A549 (cell line): ENCODE measurements around the gene RPL10. TPM values are rescaled to one million over a fixed set of nuclear protein-coding genes. Genes with fewer than 3 reads are reported as not detected.

Experiments used
- ATAC-seq, 2 experiments: fragments of 200-7000 bp in 1 of 2; fragments of >200 bp in 1 of 2; cut with Nextera tagmentation in 1 of 2; cut with Tn5 transposase in 1 of 2; 3 replicates each; pipeline versions ENCODE4 v1.8.0 to v1.9.1; 2018 to 2020; ENCODE audit warnings: mild to moderate bottlenecking in 1 of 2, moderate library complexity in 1 of 2
- CTCF ChIA-PET: fragments of 300-600 bp; sonication (Branson Sonifier 250); formaldehyde crosslinking; extraction: SDS; loops from one replicate; lab custom pipeline; 2021; ENCODE audit warnings: antibody characterized with exemption, inconsistent platforms; lab: Yijun Ruan, JAX
- POLR2A ChIA-PET: fragments of 350-600 bp; formaldehyde crosslinking; extraction: SDS; loops from one replicate; lab custom pipeline; 2021; ENCODE audit warnings: antibody characterized with exemption, inconsistent platforms; lab: Yijun Ruan, JAX
- DNase-seq, 2 experiments: peaks; one replicate each; pipeline versions ENCODE4 v3.0.0 to v3.0.0-alpha.2; 2011 to 2016; ENCODE audit warnings: low read depth in 1 of 2, low spot score in 1 of 2
- FAIRE-seq: peaks from 2 replicates; lab custom pipeline; 2011; peaks lifted over from hg19 to GRCh38; lab: Jason Lieb, UNC
- H3K27ac ChIP-seq, 2 experiments: fragments of >200 bp; sonication (Bioruptor Twin); formaldehyde crosslinking; 3 replicates each; pipeline ENCODE4 v1.5.1; 2016 to 2017
- H3K4me1 ChIP-seq: fragments of >200 bp; sonication (Bioruptor Twin); formaldehyde crosslinking; 3 replicates; pipeline ENCODE4 v1.6.1; 2016
- H3K4me2 ChIP-seq: fragments of >200 bp; sonication (Bioruptor Twin); formaldehyde crosslinking; 3 replicates; pipeline ENCODE4 v1.6.1; 2016
- H3K4me3 ChIP-seq: fragments of >200 bp; sonication (Bioruptor Twin); formaldehyde crosslinking; 3 replicates; pipeline ENCODE4 v1.5.1; 2016
- H3K9me3 ChIP-seq: fragments of >200 bp; sonication (Bioruptor Twin); formaldehyde crosslinking; 3 replicates; pipeline ENCODE4 v1.6.1; 2016
- EHF ChIP-seq: fragments of 250-450 bp; sonication (Bioruptor Pico); IDR thresholded peaks from 2 replicates; pipeline ENCODE4 v1.5.0; 2020; ENCODE audit warnings: mild to moderate bottlenecking
- FOSL2 ChIP-seq, 2 experiments: fragments of 450-650 bp in 1 of 2; fragments of >200 bp in 1 of 2; sonication (Bioruptor Twin) in 1 of 2; formaldehyde crosslinking; IDR thresholded peaks; 2 replicates each; pipeline versions ENCODE4 v1.5.0 to v1.6.1; 2016 to 2020; ENCODE audit warnings: mild to moderate bottlenecking in 1 of 2, moderate library complexity in 1 of 2
- HMGXB4 ChIP-seq: fragments of 250-450 bp; sonication (Bioruptor Pico); IDR thresholded peaks from 2 replicates; pipeline ENCODE4 v1.5.0; 2021; ENCODE audit warnings: mild to moderate bottlenecking, moderate library complexity, borderline replicate concordance
- HOXB5 ChIP-seq: fragments of 250-450 bp; sonication (Bioruptor Pico); IDR thresholded peaks from 2 replicates; pipeline ENCODE4 v1.5.0; 2020; ENCODE audit warnings: mild to moderate bottlenecking, moderate library complexity
- JUN ChIP-seq, 2 experiments: fragments of >200 bp; sonication (Bioruptor Twin); formaldehyde crosslinking; IDR thresholded peaks; 2 replicates in 1 of 2; 3 replicates in 1 of 2; pipeline ENCODE4 v1.6.1; 2016 to 2017
- KDM1A ChIP-seq: fragments of 200-600 bp; sonication (generic); IDR thresholded peaks from 2 replicates; pipeline ENCODE4 v1.6.1; 2016; ENCODE audit warnings: low read depth, mild to moderate bottlenecking
- MAFK ChIP-seq: fragments of 450-650 bp; IDR thresholded peaks from 2 replicates; pipeline ENCODE4 v1.6.1; 2014; ENCODE audit not compliant: partially characterized antibody
- POLR2AphosphoS2 ChIP-seq: conservative IDR thresholded peaks from 2 replicates; pipeline ENCODE4 v1.6.1; 2012; ENCODE audit warnings: low read length, improper control_type of control experiment, inconsistent platforms
- TP53 ChIP-seq: fragments of 250-450 bp; sonication (Bioruptor Pico); IDR thresholded peaks from 2 replicates; pipeline ENCODE4 v1.5.0; 2021; ENCODE audit warnings: mild to moderate bottlenecking, moderate library complexity
- ZC3H11A ChIP-seq: fragments of 450-650 bp; IDR thresholded peaks from 2 replicates; pipeline ENCODE4 v1.6.1; 2014; ENCODE audit warnings: antibody characterized with exemption, mild to moderate bottlenecking
- WGBS: methylation state at CpG from one replicate; pipeline ENCODE4 v1.1.6; 2017; ENCODE audit errors: missing lambda C conversion rate; 5-methylcytosine and 5-hydroxymethylcytosine counted together
- polyA plus RNA-seq, 4 experiments: library from polyadenylated mRNA; depleted of rRNA in 3 of 4; stranded (reverse); fragments of >200 nt; fragmentation: RNase III in 1 of 4; extraction: RNeasy Plus Mini Kit Qiagen cat#74134 plus additional on column Dnase treatment in 1 of 4; gene quantifications; 2 replicates in 3 of 4; 3 replicates in 1 of 4; pipeline ENCODE4 v1.2.3, GENCODE V29; 2011 to 2017
- TF ChIP-seq, protein P1 (sequence below): fragments of >200 bp; sonication (Bioruptor Twin); formaldehyde crosslinking; IDR thresholded peaks from 2 replicates; pipeline ENCODE4 v1.6.1; 2016

Gene RPL10
- polyA plus RNA-seq, 2 of the 4 experiments (the other 2 are of a cell fraction), result 3,216 to 4,804 TPM

- Histone ChIP-seq H3K4me2 (no peak overlapping the region), H3K27ac (no peak overlapping the region), H3K4me1 (peaks cover 79% of the 10 kb centered on the region), H3K4me3 (no peak overlapping the region), H3K9me3 (no peaks in the 10 kb centered on the region)
- POLR2A ChIA-PET, result no interaction called here
- CTCF ChIA-PET, result no interaction called here
- DNase-seq, result no peak
- FAIRE-seq, result no peak
- WGBS, result 80% methylated on average over 3 of the region's 14 CpGs
- ATAC-seq, result no peak
- TF ChIP-seq FOSL2 (IDR thresholded peaks at IDR 0.05), result no peak
- TF ChIP-seq FOSL2 (CRISPR knock-in tag; IDR thresholded peaks at IDR 0.05), result no peak
- no peak for TF ChIP-seq TP53 (CRISPR knock-in tag)
- no peak for TF ChIP-seq MAFK
- TF ChIP-seq, protein P1, sequence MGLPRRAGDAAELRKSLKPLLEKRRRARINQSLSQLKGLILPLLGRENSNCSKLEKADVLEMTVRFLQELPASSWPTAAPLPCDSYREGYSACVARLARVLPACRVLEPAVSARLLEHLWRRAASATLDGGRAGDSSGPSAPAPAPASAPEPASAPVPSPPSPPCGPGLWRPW, result no peak
- TF ChIP-seq EHF (CRISPR knock-in tag), result no peak
These were observed 46.2 kb upstream of the RPL10 start for GRCh38 chrX:154352012-154352401.

DNA sequence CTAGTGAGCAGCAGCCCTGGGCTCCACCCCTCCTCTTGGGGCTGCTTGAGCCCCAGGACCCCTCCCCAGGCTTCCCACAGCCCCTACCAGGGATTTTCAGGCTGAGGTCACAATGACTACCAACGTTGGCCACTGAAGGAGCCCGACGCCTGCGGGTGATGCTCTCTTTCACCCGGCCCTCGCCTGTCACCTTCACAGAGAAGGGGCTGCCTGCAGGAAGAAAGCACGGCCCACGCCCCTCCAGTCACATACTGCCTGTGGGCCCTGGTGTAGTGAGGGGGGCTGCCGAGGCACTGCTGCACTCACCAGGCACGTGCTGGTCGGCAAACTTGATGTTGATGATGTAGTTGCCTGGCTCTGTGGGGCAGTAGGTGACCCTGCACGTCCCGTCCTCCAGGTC is 45.7 kb upstream of the RPL10 start:
- ChIA-PET CTCF (no interaction called here), POLR2A (no interaction called here)
- H3K4me3 ChIP-seq, result no peak overlapping the region
- 79% methylated on average over 5 of the region's 13 CpGs for WGBS
- H3K4me1 ChIP-seq, result peaks cover 75% of the 10 kb centered on the region
- H3K27ac ChIP-seq, result no peak overlapping the region
- TF ChIP-seq HMGXB4 (no peak), ZC3H11A (no peak), JUN (IDR thresholded peaks at IDR 0.05) (0 out of 5 replicates have a peak, but pooled peaks of 1 of the 2 experiments have one; percentile 13)
- TF ChIP-seq, protein P1, result no peak
- TF ChIP-seq, all 56 proteins: peak for 1
- FAIRE-seq (no peak), ATAC-seq (no peak), DNase-seq (peak in 1 of 2 experiments; percentile 16)
- no peaks in the 10 kb centered on the region for H3K9me3 ChIP-seq
- no peak overlapping the region for H3K4me2 ChIP-seq

DNA sequence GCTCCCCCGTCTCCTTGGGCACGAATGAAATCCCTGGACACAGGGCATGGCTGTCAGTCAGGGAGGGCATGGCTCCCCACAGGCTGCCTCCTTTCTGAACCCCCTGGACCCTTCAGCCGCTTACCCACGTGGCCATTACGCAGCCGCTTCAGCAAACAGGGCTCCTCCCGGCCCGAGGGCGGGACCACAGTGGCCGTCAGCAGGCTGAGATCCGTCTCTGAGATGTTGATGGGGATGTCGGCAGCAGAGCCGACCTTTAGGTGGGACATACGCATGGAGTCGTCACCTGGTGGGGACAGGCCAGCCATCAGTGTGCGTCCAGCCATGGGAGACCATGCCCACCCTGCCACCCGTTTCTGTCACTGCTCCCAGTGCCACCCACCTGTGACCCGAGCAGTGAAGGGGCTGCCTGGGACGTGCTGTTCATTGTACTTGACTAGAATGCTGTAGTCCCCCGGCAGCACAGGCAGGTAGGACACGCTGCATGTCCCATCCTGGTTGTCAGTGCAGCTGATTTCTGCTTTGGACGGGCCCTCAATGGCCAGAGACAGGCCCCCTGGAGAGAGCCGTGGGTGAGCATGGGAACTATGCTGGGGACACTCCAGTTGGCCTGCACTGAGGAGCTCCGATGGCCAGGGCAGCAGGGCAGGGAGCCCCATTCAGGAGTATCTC is 44.9 kb upstream of the RPL10 start:
- 92% methylated on average over 15 of the region's 24 CpGs for WGBS
- Histone ChIP-seq H3K27ac (no peak overlapping the region), H3K4me2 (no peak overlapping the region), H3K4me1 (peaks cover 75% of the 10 kb centered on the region), H3K4me3 (no peak overlapping the region)
- no peak for ATAC-seq
- ChIA-PET POLR2A (no interaction called here), CTCF (interaction anchor here (0.8 to 1.6 kb wide), 2 partner anchors 12 to 15 kb away, joined by 5 read pairs; no protein-coding TSS in a partner anchor)
- TF ChIP-seq HOXB5 (CRISPR knock-in tag) (no peak), JUN (IDR thresholded peaks at IDR 0.05) (peak in 1 of 2 experiments; percentile 3; a peak in 1 of 5 replicates)
- TF ChIP-seq, all 56 proteins: peak for 1
- peak in 1 of 2 experiments; percentile 7 for DNase-seq
- FAIRE-seq, result no peak
- H3K9me3 ChIP-seq, result no peaks in the 10 kb centered on the region

DNA sequence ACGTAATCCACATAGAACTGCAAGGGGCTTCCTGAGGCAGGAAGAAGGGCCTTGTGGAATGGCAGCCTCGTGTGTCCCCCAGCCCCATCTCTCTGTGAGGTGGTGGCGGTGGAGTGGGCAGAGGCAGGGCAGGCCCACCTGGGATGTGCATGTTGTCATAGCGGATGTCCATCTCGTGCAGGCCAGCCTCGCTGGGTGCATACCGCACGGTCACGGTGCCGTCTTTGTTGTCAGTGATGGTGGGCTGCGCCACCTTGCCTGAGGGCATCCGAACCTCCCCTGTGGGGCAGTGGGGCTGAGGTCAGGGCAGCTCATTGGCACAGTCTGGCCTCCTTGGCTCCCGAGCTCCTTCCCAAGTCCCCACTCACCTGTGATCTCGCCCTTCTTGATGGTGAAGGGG is 44.2 kb upstream of the RPL10 start:
- POLR2A ChIA-PET, result interaction anchor here (0.8 kb wide), 1 partner anchor 15 kb away, joined by 4 read pairs; no protein-coding TSS in a partner anchor
- H3K4me1 ChIP-seq, result peaks cover 75% of the 10 kb centered on the region
- 88% methylated on average over 11 of the region's 14 CpGs for WGBS
- ATAC-seq (no peak), FAIRE-seq (no peak), DNase-seq (peak in 1 of 2 experiments; percentile 12)
- no peak overlapping the region for H3K4me3 ChIP-seq
- H3K27ac ChIP-seq, result no peak overlapping the region
- TF ChIP-seq KDM1A (no peak), POLR2AphosphoS2 (0 out of 2 replicates have a peak, but pooled peaks have one; percentile 50)
- H3K4me2 ChIP-seq, result no peak overlapping the region
- CTCF ChIA-PET, result interaction anchor here (0.8 to 1.6 kb wide), 3 partner anchors 11 to 30 kb away, joined by 3 to 5 read pairs (median 5); no protein-coding TSS in a partner anchor
- H3K9me3 ChIP-seq, result no peaks in the 10 kb centered on the region
